Inflammatory macrophage (primary cell): ENCODE measurements around the gene FOXC1.

ENCODE experiments used
- DNase-seq, 2 donors: peaks; one replicate each; pipeline ENCODE4 v3.0.0-alpha.2; 2020 to 2022

FOXC1 gene

GRCh38 chr6:1644516-1645060, 34.9 kb downstream of the FOXC1 start:
- DNase-seq: peak; percentile 38 to 75

DNA sequence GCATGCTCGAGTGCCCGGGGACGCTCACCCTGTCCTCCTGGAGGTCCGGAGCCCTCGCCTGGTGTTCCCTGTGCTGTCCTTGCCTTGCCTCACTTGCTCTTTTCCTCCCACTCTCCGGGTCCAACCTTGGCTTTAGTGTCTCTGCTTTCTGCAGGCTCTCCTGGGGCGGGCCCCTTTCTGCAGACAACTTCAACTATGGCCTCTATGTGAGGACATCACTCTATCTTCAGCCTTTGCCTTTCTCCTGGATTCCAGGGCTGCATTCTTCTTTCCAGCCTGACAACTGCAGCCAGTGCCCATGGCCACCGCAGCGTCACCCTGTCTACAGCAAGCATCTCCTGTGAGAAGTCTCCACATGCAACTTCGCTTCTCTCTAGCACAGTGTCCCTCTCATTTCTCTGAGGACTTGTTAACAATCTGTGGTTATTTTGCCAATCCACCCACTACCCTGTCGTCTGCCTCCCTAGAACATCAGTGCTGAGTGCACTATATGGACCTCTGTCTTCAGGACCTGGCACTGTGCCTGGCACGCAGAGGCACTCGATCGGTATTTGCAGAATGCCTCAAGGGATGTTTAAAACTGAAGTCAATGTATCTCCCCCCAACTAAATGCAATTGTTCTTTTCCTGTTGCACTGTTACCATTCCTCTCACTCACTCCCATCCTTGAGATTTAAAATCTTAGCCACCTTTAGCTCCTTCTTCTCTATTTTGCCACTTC, 35.9 kb downstream of the FOXC1 start:
- DNase-seq: no peak

DNA sequence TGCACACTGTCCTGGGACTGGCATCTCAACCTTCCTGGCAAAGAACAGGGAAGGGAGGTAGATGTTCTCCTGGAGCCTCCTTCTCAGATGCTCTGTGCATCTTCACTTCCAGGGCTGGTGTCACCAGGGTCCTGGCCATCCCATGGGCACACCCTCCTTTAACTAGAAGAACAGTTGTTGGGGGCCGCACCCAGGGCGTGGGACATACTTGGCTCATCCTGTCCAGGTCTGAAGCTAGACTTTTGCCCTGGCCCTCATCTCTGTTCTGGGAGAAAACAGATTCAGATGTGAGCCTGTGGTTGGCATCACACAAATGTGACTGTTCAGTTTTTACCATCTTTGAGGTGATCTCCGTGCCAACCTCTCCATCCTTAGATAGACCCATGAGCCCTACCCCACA, 41.6 kb downstream of the FOXC1 start:
- no peak for DNase-seq

DNA sequence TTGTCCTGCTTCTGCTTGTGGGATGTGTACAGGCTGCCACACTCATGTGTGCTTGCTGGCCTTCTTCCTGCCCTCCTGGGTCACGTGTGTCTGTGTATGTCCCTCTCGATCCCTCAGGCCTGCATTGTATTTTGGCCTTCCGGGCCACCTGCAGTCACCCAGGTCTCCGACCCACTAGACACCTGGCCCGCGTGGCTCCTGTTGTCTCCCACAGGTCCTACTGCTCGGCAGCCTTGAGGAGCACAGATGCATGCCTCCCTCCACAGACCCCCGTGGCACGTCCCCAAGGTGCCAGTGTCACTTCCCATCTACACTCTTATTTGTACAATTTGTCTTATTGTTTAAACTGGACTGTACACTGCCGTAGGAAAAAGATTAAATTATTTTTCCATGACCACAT, 43.1 kb downstream of the FOXC1 start:
- DNase-seq: no peak

DNA sequence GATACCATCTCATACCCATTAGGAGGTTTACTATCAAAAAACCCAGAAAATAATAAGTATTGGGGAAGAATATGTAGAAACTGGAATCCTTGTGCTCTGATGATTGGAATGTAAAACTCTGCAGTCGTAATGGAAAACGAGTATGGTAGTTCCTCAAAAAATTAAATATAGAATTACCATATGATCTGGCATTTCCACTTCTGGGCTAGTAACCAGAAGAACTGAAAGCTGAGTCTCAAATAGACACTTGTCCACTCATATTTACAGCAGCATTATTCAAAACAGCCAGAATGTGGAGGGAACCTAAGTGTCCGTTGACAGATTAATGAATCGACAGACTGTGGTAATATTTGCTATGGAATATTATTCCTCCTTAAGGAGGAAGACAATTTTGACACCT, 44.3 kb downstream of the FOXC1 start:
- peak; percentile 19 to 29 for DNase-seq

GRCh38 chr6:1657116-1657770, 47.5 kb downstream of the FOXC1 start:
- no peak for DNase-seq

GRCh38 chr6:1657771-1658165, 48.1 kb downstream of the FOXC1 start:
- DNase-seq: no peak

DNA sequence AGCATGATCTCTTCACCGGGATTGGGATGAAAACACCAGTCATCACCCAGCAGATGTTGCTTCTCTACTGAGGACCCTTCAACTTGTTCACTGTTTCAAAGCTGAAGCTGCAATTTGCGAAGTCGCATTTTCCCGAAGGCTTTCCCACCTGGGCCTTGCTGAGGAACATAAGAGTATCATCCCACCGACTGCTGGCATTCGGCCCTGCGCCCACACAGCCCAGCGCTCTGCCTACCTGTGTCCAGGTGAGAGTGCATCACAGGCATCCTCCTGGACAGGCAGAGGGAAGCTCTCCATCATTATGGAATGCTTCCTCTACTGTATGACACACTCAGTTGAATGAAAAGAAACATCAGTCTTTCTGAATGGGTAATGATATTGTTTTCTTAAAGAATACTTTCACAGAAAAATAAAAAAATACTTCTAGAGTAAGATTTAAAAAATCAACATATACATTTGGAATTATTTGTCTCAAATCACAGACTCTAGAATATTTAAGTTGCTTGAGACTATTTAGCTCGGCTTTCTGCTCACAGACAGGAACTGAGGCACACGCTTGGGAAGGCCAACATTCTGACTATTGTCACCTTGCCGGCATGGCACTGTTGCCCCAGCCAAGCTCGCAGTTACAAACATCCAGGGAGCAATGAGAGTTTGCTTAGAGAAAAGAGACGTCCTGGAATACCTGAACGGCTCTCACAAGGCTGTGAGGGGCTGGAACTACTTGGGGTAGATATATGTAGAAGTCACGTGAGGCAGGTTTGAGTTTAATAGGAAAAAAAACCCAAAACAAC, 48.7 kb downstream of the FOXC1 start:
- DNase-seq: no peak

DNA sequence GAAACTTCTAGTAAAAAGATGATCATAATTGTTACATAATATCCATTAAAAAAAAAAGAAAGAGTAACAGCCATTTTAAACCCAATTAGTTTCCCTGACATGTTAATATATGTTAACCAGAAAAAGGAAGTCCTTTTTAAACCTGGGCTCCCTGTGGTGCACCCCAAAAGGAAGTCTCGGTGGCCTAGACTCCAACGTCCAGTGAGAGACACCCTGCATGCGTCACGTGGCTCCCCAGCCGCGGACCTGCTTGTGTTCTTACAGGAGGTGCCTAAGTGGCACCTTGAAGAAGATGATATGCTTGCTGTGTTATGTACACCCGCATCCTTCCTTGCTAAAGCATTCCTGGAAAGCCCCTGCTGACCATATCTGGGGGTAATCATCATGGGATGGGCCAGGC, 50.1 kb downstream of the FOXC1 start:
- DNase-seq: no peak

DNA sequence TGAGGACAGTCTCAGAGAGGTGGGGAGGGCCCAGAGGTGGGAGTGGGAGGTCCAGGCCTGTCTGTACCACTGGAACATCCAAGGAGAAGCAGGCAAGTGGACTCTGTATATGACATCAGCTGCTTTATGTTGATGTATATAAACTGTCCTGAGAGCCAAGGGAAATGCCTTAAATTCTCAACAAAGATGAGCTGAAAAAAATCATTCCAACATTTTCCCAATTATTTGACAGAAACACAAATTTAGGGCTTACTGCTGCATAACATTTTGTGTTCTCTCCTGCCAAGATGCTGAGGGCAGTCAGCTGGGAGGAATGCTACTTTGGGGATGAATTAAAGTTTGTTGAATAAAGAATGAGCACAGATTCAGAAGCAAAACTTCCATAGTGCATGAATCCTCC, 52.8 kb downstream of the FOXC1 start:
- DNase-seq: no peak
